GM13977 (cell line): ENCODE data around the gene APOD.

ENCODE experiments used
- DNase-seq: peaks from one replicate; pipeline ENCODE4 v3.0.0; 2012; ENCODE audit warnings: low spot score
- CTCF ChIP-seq: IDR thresholded peaks from 2 replicates; pipeline ENCODE4 v1.5.1; 2012; ENCODE audit warnings: mild to moderate bottlenecking, control low read depth; ENCODE audit not compliant: insufficient read depth; ENCODE audit errors: extremely low read depth, missing control alignments
- in situ Hi-C: fragments of 300-500 bp; cut with MboI; formaldehyde crosslinking; loops from one replicate; pipeline ENCODE4 v1.12.0; 2022; ENCODE audit warnings: low sequenced_read_pairs, low pct_unique_long_range_greater_than_20kb, mixed read lengths, inconsistent platforms; ENCODE audit not compliant: unreplicated experiment

APOD gene

GRCh38 chr3:195566797-195567196, 16.9 kb downstream of the APOD start:
- no peak for TF ChIP-seq CTCF
- no peak for DNase-seq
- in situ Hi-C loops: loop anchor here (25.0 kb wide), 1 partner anchor 271 kb away; no protein-coding TSS in a partner anchor

- no peak for DNase-seq
- in situ Hi-C loops: loop anchor here (25.0 kb wide), 1 partner anchor 272 kb away; no protein-coding TSS in a partner anchor
- TF ChIP-seq CTCF: no peak
These were observed 18.0 kb downstream of the APOD start for GRCh38 chr3:195565716-195566115.

GRCh38 chr3:195563317-195563716, 20.4 kb downstream of the APOD start:
- in situ Hi-C loops: loop anchor here (25.0 kb wide), 1 partner anchor 274 kb away; no protein-coding TSS in a partner anchor
- no peak for DNase-seq
- no peak for TF ChIP-seq CTCF

GRCh38 chr3:195559723-195560409, 23.9 kb downstream of the APOD start:
- in situ Hi-C loops: loop anchor here (25.0 kb wide), 1 partner anchor 277 kb away; no protein-coding TSS in a partner anchor
- TF ChIP-seq CTCF: no peak
- no peak for DNase-seq

- peak; percentile 31 for DNase-seq
- peak; percentile 67 for TF ChIP-seq CTCF
- in situ Hi-C loops: loop anchor here (25.0 kb wide), 1 partner anchor 279 kb away; no protein-coding TSS in a partner anchor
These were observed 25.1 kb downstream of the APOD start for GRCh38 chr3:195558602-195559001.

GRCh38 chr3:195557322-195557721, 26.4 kb downstream of the APOD start:
- no peak for DNase-seq
- in situ Hi-C loops: loop anchor here (25.0 kb wide), 1 partner anchor 280 kb away; no protein-coding TSS in a partner anchor
- TF ChIP-seq CTCF: no peak
